HepG2 (cell line): ENCODE results near the gene GPN2. TPM values are rescaled to one million over a fixed set of nuclear protein-coding genes. Genes with fewer than 3 reads are reported as not detected.

Source experiments
- GTF2F1 ChIP-seq: fragments of 150-350 bp; IDR thresholded peaks from 2 replicates; pipeline ENCODE4 v1.6.1; 2014; ENCODE audit warnings: low read length
- HIVEP1 ChIP-seq: sonication (generic); formaldehyde crosslinking; IDR thresholded peaks from 2 replicates; pipeline ENCODE4 v1.4.0; 2020; ENCODE audit warnings: mild to moderate bottlenecking, missing genetic modification reagents
- IRF1 ChIP-seq: sonication (generic); formaldehyde crosslinking; IDR thresholded peaks from 2 replicates; pipeline ENCODE4 v1.4.0; 2020; ENCODE audit warnings: low read depth, mild to moderate bottlenecking, missing genetic modification reagents
- MYPOP ChIP-seq: sonication (generic); formaldehyde crosslinking; IDR thresholded peaks from 2 replicates; pipeline ENCODE4 v1.8.1; 2023; ENCODE audit warnings: mild to moderate bottlenecking, moderate library complexity, missing genetic modification reagents
- SP2 ChIP-seq: sonication (generic); formaldehyde crosslinking; IDR thresholded peaks from 2 replicates; pipeline ENCODE4 v1.5.1; 2020; ENCODE audit warnings: mild to moderate bottlenecking, missing genetic modification reagents
- TFE3 ChIP-seq: IDR thresholded peaks from 2 replicates; pipeline ENCODE4 v1.6.1; 2016
- TSC22D2 ChIP-seq: sonication (generic); formaldehyde crosslinking; IDR thresholded peaks from 2 replicates; pipeline ENCODE4 v1.5.1; 2020; ENCODE audit warnings: missing genetic modification reagents, mild to moderate bottlenecking, borderline replicate concordance
- ZBTB20 ChIP-seq: sonication (generic); formaldehyde crosslinking; IDR thresholded peaks from 2 replicates; pipeline ENCODE4 v1.8.1; 2023; ENCODE audit warnings: missing genetic modification reagents, low read depth, mild to moderate bottlenecking, borderline replicate concordance
- ZFX ChIP-seq: sonication (generic); formaldehyde crosslinking; IDR thresholded peaks from 2 replicates; pipeline ENCODE4 v1.4.0; 2020; ENCODE audit warnings: mild to moderate bottlenecking, low read depth, missing genetic modification reagents, moderate library complexity
- ZNF350 ChIP-seq: sonication (generic); formaldehyde crosslinking; IDR thresholded peaks from 2 replicates; pipeline ENCODE4 v1.4.0; 2020; ENCODE audit warnings: mild to moderate bottlenecking, low read depth, missing genetic modification reagents, borderline replicate concordance
- ZNF570 ChIP-seq: sonication (generic); formaldehyde crosslinking; IDR thresholded peaks from 2 replicates; pipeline ENCODE4 v1.4.0; 2020; ENCODE audit warnings: mild to moderate bottlenecking, missing genetic modification reagents, borderline replicate concordance
- polyA plus RNA-seq, 8 experiments: library from polyadenylated mRNA; depleted of rRNA in 3 of 8; stranded (reverse) in 7 of 8; unstranded in 1 of 8; fragments of >200 nt; fragmentation: Illumina TruSeq in 4 of 8; extraction: Trizol in 4 of 8; gene quantifications; 2 replicates each; pipeline versions ENCODE4 v1.2.1 to v1.2.3, GENCODE V29; 2011 to 2016; ENCODE audit warnings: low read depth in 4 of 8, missing spikeins in 1 of 8, mixed read lengths in 1 of 8; ENCODE audit not compliant: insufficient read depth in 1 of 8
- total RNA-seq, 5 experiments: library from RNA; depleted of rRNA; stranded (reverse); fragments of >200 nt; fragmentation: Illumina TruSeq; extraction: Trizol; gene quantifications; 2 replicates each; pipeline ENCODE4 v1.2.3, GENCODE V29; 2016; ENCODE audit warnings: low read depth in 1 of 5
- TF ChIP-seq, protein P1 (sequence below): sonication (generic); formaldehyde crosslinking; IDR thresholded peaks from 2 replicates; pipeline ENCODE4 v1.4.0; 2020; ENCODE audit warnings: missing genetic modification reagents, borderline replicate concordance
- TF ChIP-seq, protein P2 (sequence below): sonication (generic); formaldehyde crosslinking; IDR thresholded peaks from 2 replicates; pipeline ENCODE4 v1.5.1; 2020; ENCODE audit warnings: mild to moderate bottlenecking, missing genetic modification reagents, moderate library complexity

The GPN2 gene
- total and polyA plus RNA-seq, 2 of the 13 experiments (the other 11 are each of a cell fraction or from before 2014, with no cell fraction given) = 19.3 to 38.9 TPM

- TF ChIP-seq ZNF570 (CRISPR knock-in tag) = no peak
- TF ChIP-seq, protein P1, sequence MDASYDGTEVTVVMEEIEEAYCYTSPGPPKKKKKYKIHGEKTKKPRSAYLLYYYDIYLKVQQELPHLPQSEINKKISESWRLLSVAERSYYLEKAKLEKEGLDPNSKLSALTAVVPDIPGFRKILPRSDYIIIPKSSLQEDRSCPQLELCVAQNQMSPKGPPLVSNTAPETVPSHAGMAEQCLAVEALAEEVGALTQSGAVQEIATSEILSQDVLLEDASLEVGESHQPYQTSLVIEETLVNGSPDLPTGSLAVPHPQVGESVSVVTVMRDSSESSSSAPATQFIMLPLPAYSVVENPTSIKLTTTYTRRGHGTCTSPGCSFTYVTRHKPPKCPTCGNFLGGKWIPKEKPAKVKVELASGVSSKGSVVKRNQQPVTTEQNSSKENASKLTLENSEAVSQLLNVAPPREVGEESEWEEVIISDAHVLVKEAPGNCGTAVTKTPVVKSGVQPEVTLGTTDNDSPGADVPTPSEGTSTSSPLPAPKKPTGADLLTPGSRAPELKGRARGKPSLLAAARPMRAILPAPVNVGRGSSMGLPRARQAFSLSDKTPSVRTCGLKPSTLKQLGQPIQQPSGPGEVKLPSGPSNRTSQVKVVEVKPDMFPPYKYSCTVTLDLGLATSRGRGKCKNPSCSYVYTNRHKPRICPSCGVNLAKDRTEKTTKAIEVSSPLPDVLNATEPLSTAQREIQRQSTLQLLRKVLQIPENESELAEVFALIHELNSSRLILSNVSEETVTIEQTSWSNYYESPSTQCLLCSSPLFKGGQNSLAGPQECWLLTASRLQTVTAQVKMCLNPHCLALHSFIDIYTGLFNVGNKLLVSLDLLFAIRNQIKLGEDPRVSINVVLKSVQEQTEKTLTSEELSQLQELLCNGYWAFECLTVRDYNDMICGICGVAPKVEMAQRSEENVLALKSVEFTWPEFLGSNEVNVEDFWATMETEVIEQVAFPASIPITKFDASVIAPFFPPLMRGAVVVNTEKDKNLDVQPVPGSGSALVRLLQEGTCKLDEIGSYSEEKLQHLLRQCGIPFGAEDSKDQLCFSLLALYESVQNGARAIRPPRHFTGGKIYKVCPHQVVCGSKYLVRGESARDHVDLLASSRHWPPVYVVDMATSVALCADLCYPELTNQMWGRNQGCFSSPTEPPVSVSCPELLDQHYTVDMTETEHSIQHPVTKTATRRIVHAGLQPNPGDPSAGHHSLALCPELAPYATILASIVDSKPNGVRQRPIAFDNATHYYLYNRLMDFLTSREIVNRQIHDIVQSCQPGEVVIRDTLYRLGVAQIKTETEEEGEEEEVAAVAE (CRISPR knock-in tag) = peak; percentile 82
- peak; percentile 81 for TF ChIP-seq TFE3 (CRISPR knock-in tag)
- peak; percentile 99 for TF ChIP-seq ZBTB20 (CRISPR knock-in tag)
- peak; percentile 57 for TF ChIP-seq ZFX (CRISPR knock-in tag)
- TF ChIP-seq, protein P2, sequence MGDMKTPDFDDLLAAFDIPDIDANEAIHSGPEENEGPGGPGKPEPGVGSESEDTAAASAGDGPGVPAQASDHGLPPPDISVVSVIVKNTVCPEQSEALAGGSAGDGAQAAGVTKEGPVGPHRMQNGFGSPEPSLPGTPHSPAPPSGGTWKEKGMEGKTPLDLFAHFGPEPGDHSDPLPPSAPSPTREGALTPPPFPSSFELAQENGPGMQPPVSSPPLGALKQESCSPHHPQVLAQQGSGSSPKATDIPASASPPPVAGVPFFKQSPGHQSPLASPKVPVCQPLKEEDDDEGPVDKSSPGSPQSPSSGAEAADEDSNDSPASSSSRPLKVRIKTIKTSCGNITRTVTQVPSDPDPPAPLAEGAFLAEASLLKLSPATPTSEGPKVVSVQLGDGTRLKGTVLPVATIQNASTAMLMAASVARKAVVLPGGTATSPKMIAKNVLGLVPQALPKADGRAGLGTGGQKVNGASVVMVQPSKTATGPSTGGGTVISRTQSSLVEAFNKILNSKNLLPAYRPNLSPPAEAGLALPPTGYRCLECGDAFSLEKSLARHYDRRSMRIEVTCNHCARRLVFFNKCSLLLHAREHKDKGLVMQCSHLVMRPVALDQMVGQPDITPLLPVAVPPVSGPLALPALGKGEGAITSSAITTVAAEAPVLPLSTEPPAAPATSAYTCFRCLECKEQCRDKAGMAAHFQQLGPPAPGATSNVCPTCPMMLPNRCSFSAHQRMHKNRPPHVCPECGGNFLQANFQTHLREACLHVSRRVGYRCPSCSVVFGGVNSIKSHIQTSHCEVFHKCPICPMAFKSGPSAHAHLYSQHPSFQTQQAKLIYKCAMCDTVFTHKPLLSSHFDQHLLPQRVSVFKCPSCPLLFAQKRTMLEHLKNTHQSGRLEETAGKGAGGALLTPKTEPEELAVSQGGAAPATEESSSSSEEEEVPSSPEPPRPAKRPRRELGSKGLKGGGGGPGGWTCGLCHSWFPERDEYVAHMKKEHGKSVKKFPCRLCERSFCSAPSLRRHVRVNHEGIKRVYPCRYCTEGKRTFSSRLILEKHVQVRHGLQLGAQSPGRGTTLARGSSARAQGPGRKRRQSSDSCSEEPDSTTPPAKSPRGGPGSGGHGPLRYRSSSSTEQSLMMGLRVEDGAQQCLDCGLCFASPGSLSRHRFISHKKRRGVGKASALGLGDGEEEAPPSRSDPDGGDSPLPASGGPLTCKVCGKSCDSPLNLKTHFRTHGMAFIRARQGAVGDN = no peak; the same call in 1 of the 2 replicates
- no peak for TF ChIP-seq GTF2F1
- TF ChIP-seq SP2 (CRISPR knock-in tag) = no peak
- peak; percentile 72; the same call in 1 of the 2 replicates for TF ChIP-seq MYPOP (CRISPR knock-in tag)
- peak; percentile 89; the same call in 1 of the 2 replicates for TF ChIP-seq HIVEP1
- TF ChIP-seq IRF1 (CRISPR knock-in tag) = no peak
- peak; percentile 76 for TF ChIP-seq ZNF350 (CRISPR knock-in tag)
- no peak for TF ChIP-seq TSC22D2 (CRISPR knock-in tag)
Measured at GRCh38 chr1:26910343-26911160, 20.5 kb upstream of the GPN2 start (continued).
